ENCODE results near the gene ISG20L2.

DNA sequence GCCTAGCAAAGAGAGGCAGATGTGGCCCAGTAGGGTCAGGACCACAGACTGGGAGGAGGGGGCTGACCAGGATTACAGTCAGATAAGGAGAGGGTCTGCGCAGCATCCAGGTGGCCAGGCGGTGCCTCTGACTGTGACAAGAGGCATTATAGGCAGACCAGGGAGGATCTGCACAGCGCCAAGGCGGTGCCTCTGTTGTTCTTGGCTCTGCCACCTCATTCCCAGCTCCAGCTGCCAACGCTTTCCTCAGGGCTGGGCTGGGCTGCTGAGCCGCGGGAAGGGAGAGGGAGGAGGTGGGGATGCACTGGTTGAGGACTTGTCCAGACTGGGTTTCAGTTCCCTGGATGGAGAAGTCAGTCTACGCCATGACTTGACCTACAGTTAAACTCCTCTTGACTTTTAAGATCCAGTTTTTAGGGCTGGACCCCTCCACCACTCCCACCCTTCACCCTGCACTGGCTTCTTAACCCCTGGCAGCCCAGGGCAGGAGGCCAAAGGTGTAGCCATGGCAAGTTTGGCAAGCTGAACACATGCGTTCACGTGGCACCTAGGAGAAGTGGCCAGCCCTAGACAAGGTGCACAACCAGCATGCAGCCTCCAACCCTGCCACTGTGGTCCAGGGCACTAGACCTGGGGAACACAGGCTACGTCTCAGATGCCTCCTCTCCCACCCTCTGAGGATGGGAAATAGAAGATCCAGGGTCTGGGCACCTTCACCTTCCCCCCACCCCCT lies 18.6 kb downstream of the ISG20L2 start:
- TF ChIP-seq, protein P1, sequence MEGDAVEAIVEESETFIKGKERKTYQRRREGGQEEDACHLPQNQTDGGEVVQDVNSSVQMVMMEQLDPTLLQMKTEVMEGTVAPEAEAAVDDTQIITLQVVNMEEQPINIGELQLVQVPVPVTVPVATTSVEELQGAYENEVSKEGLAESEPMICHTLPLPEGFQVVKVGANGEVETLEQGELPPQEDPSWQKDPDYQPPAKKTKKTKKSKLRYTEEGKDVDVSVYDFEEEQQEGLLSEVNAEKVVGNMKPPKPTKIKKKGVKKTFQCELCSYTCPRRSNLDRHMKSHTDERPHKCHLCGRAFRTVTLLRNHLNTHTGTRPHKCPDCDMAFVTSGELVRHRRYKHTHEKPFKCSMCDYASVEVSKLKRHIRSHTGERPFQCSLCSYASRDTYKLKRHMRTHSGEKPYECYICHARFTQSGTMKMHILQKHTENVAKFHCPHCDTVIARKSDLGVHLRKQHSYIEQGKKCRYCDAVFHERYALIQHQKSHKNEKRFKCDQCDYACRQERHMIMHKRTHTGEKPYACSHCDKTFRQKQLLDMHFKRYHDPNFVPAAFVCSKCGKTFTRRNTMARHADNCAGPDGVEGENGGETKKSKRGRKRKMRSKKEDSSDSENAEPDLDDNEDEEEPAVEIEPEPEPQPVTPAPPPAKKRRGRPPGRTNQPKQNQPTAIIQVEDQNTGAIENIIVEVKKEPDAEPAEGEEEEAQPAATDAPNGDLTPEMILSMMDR (IDR thresholded peaks at IDR 0.05; ENCODE audit: extremely low read depth in 1 of 2, insufficient read depth in 1 of 2, low read depth in 1 of 2, low read length in 2 of 2): no peak
- TF ChIP-seq POLR2A (IDR thresholded peaks at IDR 0.05; ENCODE audit: low read depth, low read length) (no peak), MYC (IDR thresholded peaks at IDR 0.05; ENCODE audit: low read depth, low read length) (no peak), EZH2 (IDR thresholded peaks at IDR 0.05; ENCODE audit: borderline replicate concordance, low read depth, low read length, severe bottlenecking) (no peak), POLR2AphosphoS5 (IDR thresholded peaks at IDR 0.05; ENCODE audit: insufficient read depth, low read depth, low read length) (no peak)

Data from endothelial cell of umbilical vein (primary cell).